ENCODE measurements around the gene KLK7. TPM values are rescaled to one million over a fixed set of nuclear protein-coding genes. Genes with fewer than 3 reads are reported as not detected.

The KLK7 gene
- not detected for total RNA-seq (2021; fragmentation: NEBNext Ultra II Directional; extraction: Animal tissue kit (Norgen Biotek cat#: 25700))
- long read RNA-seq: 0 reads

- Mint-ChIP-seq H3K27ac (no peak within 1 kb of the TSS), H3K9me3 (peaks cover 27% of the 10 kb centered on the region), H3K27me3 (ENCODE audit: insufficient read depth) (peaks cover 3% of the 10 kb centered on the region; the same call in 1 of the 2 replicates), H3K36me3 (ENCODE audit: low read depth) (peaks cover 4% of the 10 kb centered on the region; the same call in 1 of the 2 replicates), H3K4me3 (no peak within 1 kb of the TSS), H3K4me1 (ENCODE audit: low read depth) (no peaks in the 10 kb centered on the region)
- no peak for DNase-seq
- TF ChIP-seq, protein P1, sequence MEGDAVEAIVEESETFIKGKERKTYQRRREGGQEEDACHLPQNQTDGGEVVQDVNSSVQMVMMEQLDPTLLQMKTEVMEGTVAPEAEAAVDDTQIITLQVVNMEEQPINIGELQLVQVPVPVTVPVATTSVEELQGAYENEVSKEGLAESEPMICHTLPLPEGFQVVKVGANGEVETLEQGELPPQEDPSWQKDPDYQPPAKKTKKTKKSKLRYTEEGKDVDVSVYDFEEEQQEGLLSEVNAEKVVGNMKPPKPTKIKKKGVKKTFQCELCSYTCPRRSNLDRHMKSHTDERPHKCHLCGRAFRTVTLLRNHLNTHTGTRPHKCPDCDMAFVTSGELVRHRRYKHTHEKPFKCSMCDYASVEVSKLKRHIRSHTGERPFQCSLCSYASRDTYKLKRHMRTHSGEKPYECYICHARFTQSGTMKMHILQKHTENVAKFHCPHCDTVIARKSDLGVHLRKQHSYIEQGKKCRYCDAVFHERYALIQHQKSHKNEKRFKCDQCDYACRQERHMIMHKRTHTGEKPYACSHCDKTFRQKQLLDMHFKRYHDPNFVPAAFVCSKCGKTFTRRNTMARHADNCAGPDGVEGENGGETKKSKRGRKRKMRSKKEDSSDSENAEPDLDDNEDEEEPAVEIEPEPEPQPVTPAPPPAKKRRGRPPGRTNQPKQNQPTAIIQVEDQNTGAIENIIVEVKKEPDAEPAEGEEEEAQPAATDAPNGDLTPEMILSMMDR (IDR thresholded peaks at IDR 0.05): no peak
Observed at GRCh38 chr19:50983625-50984292, at the start of gene KLK7. Gene KLK7 (minus strand): TSS chr19:50983917. CDS start chr19:50982399, 1,518 bp downstream.

- peaks cover 50% of the 10 kb centered on the region for H3K9me3 Mint-ChIP-seq
- peaks cover 9% of the 10 kb centered on the region for H3K27me3 Mint-ChIP-seq (ENCODE audit: insufficient read depth)
Observed at GRCh38 chr19:51031880-51032225, 48.1 kb upstream of the KLK7 start.

DNA sequence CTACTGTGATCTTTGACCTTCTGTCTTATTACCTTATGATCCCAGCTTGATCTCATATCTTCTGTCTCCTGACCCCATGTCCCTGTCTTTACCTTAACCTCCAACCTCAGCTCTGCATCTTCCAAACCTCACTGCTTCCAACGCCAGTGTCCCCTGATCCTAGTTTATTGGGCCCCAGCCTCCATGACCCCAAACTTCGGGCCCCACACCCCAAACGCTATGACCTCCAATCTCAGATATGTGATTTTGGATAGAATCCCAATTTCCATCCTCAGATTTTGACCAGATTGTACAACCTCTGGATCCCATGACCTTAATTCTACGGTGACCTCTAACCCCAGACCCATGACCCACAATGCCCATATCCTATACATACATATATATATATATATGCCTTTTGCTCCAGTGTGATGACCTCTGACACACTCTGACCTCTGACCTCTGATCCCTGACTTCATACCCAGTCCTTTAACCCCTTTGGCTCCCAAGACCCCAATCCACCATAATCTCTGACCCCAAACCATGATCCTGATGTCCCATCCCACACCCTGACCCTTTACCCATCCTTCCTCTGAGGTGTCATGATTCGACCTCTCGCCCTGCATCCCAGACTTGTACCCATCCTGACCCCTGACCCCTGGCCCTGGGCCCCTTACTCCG, 47.6 kb upstream of the KLK7 start:
- Mint-ChIP-seq H3K4me1 (ENCODE audit: low read depth) (no peaks in the 10 kb centered on the region), H3K27ac (no peak overlapping the region)

More at GRCh38 chr19:51031880-51032225, 48.1 kb upstream of the KLK7 start:
- Mint-ChIP-seq H3K27ac (no peak overlapping the region), H3K36me3 (ENCODE audit: low read depth) (peaks cover 18% of the 10 kb centered on the region), H3K4me3 (no peak overlapping the region), H3K4me1 (ENCODE audit: low read depth) (no peaks in the 10 kb centered on the region)
- DNase-seq: no peak
- TF ChIP-seq, protein P1 (IDR thresholded peaks at IDR 0.05): no peak

DNA sequence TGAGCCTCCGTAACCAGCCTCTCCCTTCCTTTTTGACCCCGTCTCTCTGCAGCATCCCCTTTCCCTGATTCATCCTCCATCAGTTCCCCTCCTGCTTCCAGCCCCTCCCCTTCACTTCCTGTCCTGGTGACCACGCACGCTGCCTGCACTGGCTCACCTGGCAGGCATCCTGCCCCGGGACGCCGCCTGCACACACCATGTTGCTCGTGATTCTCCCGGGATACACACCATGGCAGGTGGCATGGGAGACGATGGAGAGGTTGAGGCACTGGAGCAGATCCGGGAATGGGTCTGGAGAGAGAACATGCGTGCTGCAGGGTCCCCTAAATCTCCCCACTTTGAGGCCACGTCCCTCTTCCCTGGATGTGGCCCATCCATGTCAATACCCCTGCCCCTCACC, 46.9 kb upstream of the KLK7 start:
- Mint-ChIP-seq H3K4me3 (no peak overlapping the region), H3K27me3 (ENCODE audit: insufficient read depth) (peaks cover 11% of the 10 kb centered on the region), H3K9me3 (peaks cover 44% of the 10 kb centered on the region), H3K4me1 (ENCODE audit: low read depth) (no peaks in the 10 kb centered on the region), H3K36me3 (ENCODE audit: low read depth) (peaks cover 18% of the 10 kb centered on the region), H3K27ac (no peak overlapping the region)
- TF ChIP-seq, protein P1 (IDR thresholded peaks at IDR 0.05): no peak
- no peak for DNase-seq

More for the DNA sequence above, 47.6 kb upstream of the KLK7 start:
- no peak overlapping the region for H3K4me3 Mint-ChIP-seq
- no peak for DNase-seq
- peaks cover 11% of the 10 kb centered on the region for H3K27me3 Mint-ChIP-seq (ENCODE audit: insufficient read depth)
- peaks cover 18% of the 10 kb centered on the region for H3K36me3 Mint-ChIP-seq (ENCODE audit: low read depth)
- TF ChIP-seq, protein P1 (IDR thresholded peaks at IDR 0.05): no peak
- peaks cover 48% of the 10 kb centered on the region for H3K9me3 Mint-ChIP-seq

DNA sequence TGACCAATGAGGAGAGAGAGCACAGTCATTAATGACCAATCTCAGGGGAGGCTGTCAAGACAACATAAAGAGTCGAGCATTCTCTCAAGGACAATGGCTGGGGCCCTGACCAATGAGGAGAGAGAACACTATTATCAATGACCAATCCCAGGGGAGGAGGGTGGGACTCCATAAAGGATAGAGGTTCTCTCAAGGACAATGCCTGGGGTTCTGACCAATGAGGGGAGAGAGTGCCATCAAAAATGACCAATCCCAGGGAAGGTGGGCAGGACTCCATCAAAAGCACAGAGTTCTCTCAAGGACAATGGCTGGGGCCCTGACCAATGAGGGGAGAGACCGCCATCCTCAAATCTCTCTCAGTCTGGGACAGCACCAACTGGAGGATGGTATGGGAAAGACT, 46.0 kb upstream of the KLK7 start:
- no peaks in the 10 kb centered on the region for H3K4me1 Mint-ChIP-seq (ENCODE audit: low read depth)
- peaks cover 38% of the 10 kb centered on the region for H3K9me3 Mint-ChIP-seq
- no peak overlapping the region for H3K4me3 Mint-ChIP-seq
- H3K36me3 Mint-ChIP-seq (ENCODE audit: low read depth): peaks cover 18% of the 10 kb centered on the region
- H3K27ac Mint-ChIP-seq: no peak overlapping the region
- TF ChIP-seq, protein P1 (IDR thresholded peaks at IDR 0.05): no peak
- DNase-seq: no peak
- H3K27me3 Mint-ChIP-seq (ENCODE audit: insufficient read depth): peaks cover 15% of the 10 kb centered on the region
